Endothelial cell of umbilical vein (primary cell): ENCODE measurements around the gene SMCO4. TPM values are rescaled to one million over a fixed set of nuclear protein-coding genes. Genes with fewer than 3 reads are reported as not detected.
"Not testable (repeated sequence)": the region's sequence is repeated elsewhere in the genome, so short reads cannot be mapped to it uniquely, and the experiment has no call there.

Experiments used
- BruUV-seq: library from RNA; stranded (reverse); fragments of 400-500 nt; replicated peaks from 2 replicates; lab custom pipeline; 2021; lab: Mats Ljungman, UMichigan
- CTCF ChIA-PET: fragments of 300-600, 350-600 bp; sonication (Branson Sonifier 250); formaldehyde crosslinking; loops from one replicate; lab custom pipeline; 2021; ENCODE audit warnings: antibody characterized with exemption, inconsistent platforms; lab: Charles Lee
- POLR2A ChIA-PET: fragments of 300-600, 350-600 bp; sonication (Branson Sonifier 250); formaldehyde crosslinking; loops from one replicate; lab custom pipeline; 2021; ENCODE audit warnings: antibody characterized with exemption, inconsistent platforms; lab: Charles Lee
- DNase-seq: peaks from one replicate; pipeline ENCODE4 v3.0.0-alpha.2; 2011; ENCODE audit warnings: low read depth, low spot score
- FAIRE-seq: peaks from 2 replicates; lab custom pipeline; 2011; peaks lifted over from hg19 to GRCh38; lab: Jason Lieb, UNC
- H2AFZ ChIP-seq: 2 replicates; pipeline ENCODE4 v1.6.0; 2012; ENCODE audit warnings: low read depth, low read length, control low read depth, inconsistent platforms
- H3K27ac ChIP-seq: 2 replicates; pipeline ENCODE4 v1.5.1; 2011; ENCODE audit warnings: low read depth, mild to moderate bottlenecking, control low read depth, low read length, moderate library complexity; ENCODE audit not compliant: insufficient read depth
- H3K27me3 ChIP-seq, 2 experiments: 2 replicates each; pipeline versions ENCODE4 v1.6.0 to v1.6.1; 2011; ENCODE audit warnings: low read length in 2 of 2, mixed read lengths in 1 of 2; ENCODE audit not compliant: control insufficient read depth in 2 of 2, insufficient read depth in 2 of 2
- H3K36me3 ChIP-seq, 2 experiments: 2 replicates in 1 of 2; 3 replicates in 1 of 2; pipeline ENCODE4 v1.5.1; 2011; ENCODE audit warnings: low read length in 2 of 2, mild to moderate bottlenecking in 1 of 2, moderate library complexity in 1 of 2; ENCODE audit not compliant: control insufficient read depth in 2 of 2, insufficient read depth in 2 of 2; ENCODE audit errors: extremely low read depth in 1 of 2
- H3K4me1 ChIP-seq: 3 replicates; pipeline ENCODE4 v1.5.1; 2011; ENCODE audit warnings: mild to moderate bottlenecking, low read length; ENCODE audit not compliant: control insufficient read depth, insufficient read depth; ENCODE audit errors: extremely low read depth
- H3K4me2 ChIP-seq: 2 replicates; pipeline ENCODE4 v1.6.1; 2011; ENCODE audit warnings: low read length, control low read depth, mixed read lengths; ENCODE audit not compliant: insufficient read depth
- H3K4me3 ChIP-seq, 3 experiments: fragments of 200-600 bp in 1 of 3; sonication (generic), shearing (Covaris generic) in 1 of 3; replicated peaks in 1 of 3; 2 replicates each; pipeline ENCODE4 v1.5.1; 2011 to 2016; ENCODE audit warnings: control low read depth in 3 of 3, low read length in 3 of 3, mild to moderate bottlenecking in 2 of 3, inconsistent platforms in 1 of 3, low read depth in 1 of 3, moderate library complexity in 1 of 3; ENCODE audit not compliant: insufficient read depth in 1 of 3
- H3K79me2 ChIP-seq: 2 replicates; pipeline ENCODE4 v1.6.0; 2012; ENCODE audit warnings: low read length, inconsistent platforms; ENCODE audit not compliant: control insufficient read depth, insufficient read depth
- H3K9ac ChIP-seq: replicated peaks from 2 replicates; pipeline ENCODE3; 2011; ENCODE audit warnings: low read length, control low read depth; ENCODE audit not compliant: insufficient read depth; ENCODE audit errors: extremely low read depth
- H3K9me1 ChIP-seq: replicated peaks from 3 replicates; pipeline ENCODE4 v1.6.0; 2011; ENCODE audit warnings: mild to moderate bottlenecking, low read length; ENCODE audit not compliant: control insufficient read depth, insufficient read depth; ENCODE audit errors: extremely low read depth
- H3K9me3 ChIP-seq: replicated peaks from 2 replicates; pipeline ENCODE4 v1.5.1; 2012; ENCODE audit warnings: low read length, inconsistent platforms; ENCODE audit not compliant: control insufficient read depth, insufficient read depth
- H4K20me1 ChIP-seq: replicated peaks from 2 replicates; pipeline ENCODE3; 2011; ENCODE audit warnings: mild to moderate bottlenecking, low read length; ENCODE audit not compliant: control insufficient read depth, insufficient read depth; ENCODE audit errors: extremely low read depth
- EZH2 ChIP-seq: IDR thresholded peaks from 2 replicates; pipeline ENCODE4 v1.6.1; 2012; ENCODE audit warnings: borderline replicate concordance, low read depth, mild to moderate bottlenecking, moderate library complexity, low read length, inconsistent platforms; ENCODE audit not compliant: severe bottlenecking
- FOS ChIP-seq: IDR thresholded peaks from 2 replicates; pipeline ENCODE4 v1.6.1; 2011; ENCODE audit warnings: mild to moderate bottlenecking, low read length, moderate library complexity, borderline replicate concordance; ENCODE audit not compliant: insufficient read depth
- GATA2 ChIP-seq: IDR thresholded peaks from 2 replicates; pipeline ENCODE4 v1.7.0; 2011; ENCODE audit warnings: low read depth, mild to moderate bottlenecking, moderate library complexity, mixed read lengths, low read length; ENCODE audit not compliant: insufficient read length, insufficient read depth
- JUN ChIP-seq: IDR thresholded peaks from 2 replicates; pipeline ENCODE4 v1.6.1; 2011; ENCODE audit warnings: borderline replicate concordance, low read depth; ENCODE audit not compliant: insufficient read length, insufficient read depth
- MYC ChIP-seq: IDR thresholded peaks from one replicate; pipeline ENCODE4 v1.6.1; 2011; ENCODE audit warnings: mild to moderate bottlenecking, low read depth, low read length
- POLR2A ChIP-seq: IDR thresholded peaks from 2 replicates; pipeline ENCODE4 v1.6.1; 2012; ENCODE audit warnings: low read depth, mild to moderate bottlenecking, control low read depth, low read length
- POLR2AphosphoS5 ChIP-seq: IDR thresholded peaks from 2 replicates; pipeline ENCODE4 v1.6.1; 2012; ENCODE audit warnings: low read depth, mild to moderate bottlenecking, control low read depth, low read length, moderate library complexity; ENCODE audit not compliant: insufficient read depth
- dilution Hi-C: fragments of 300-500 bp; cut with MboI; formaldehyde crosslinking; loops from one replicate; pipeline ENCODE4 v1.15.0; 2019; ENCODE audit warnings: low sequenced_read_pairs; ENCODE audit not compliant: extremely low pct_ligation_motif_present
- intact Hi-C: fragments of 100-400 bp; cut with micrococcal nuclease; formaldehyde crosslinking; loops from one replicate; pipeline ENCODE4 v1.10.0; 2022
- polyA plus RNA-seq, 4 experiments: library from polyadenylated mRNA; depleted of rRNA in 3 of 4; stranded (reverse) in 3 of 4; unstranded in 1 of 4; fragments of >200 nt; gene quantifications; 2 replicates each; pipeline versions ENCODE4 v1.2.1 to v1.2.3, GENCODE V29; 2011 to 2012; ENCODE audit warnings: missing spikeins in 1 of 4
- total RNA-seq: library from RNA; stranded (reverse); gene quantifications from 2 replicates; pipeline ENCODE4 v1.2.3, GENCODE V29; 2021
- TF ChIP-seq, protein P1 (sequence below), 2 donors: IDR thresholded peaks; 1 replicate in 1 of 2; 2 replicates in 1 of 2; pipeline ENCODE4 v1.5.1; 2011; ENCODE audit warnings: low read length in 2 of 2, mild to moderate bottlenecking in 2 of 2, moderate library complexity in 2 of 2, control low read depth in 1 of 2, inconsistent platforms in 1 of 2, low read depth in 1 of 2; ENCODE audit not compliant: insufficient read depth in 1 of 2; ENCODE audit errors: extremely low read depth in 1 of 2
- TF ChIP-seq, protein P2 (sequence below): IDR thresholded peaks from 2 replicates; pipeline ENCODE4 v1.6.1; 2011; ENCODE audit not compliant: insufficient read depth, insufficient read length

The SMCO4 gene
- total and polyA plus RNA-seq, 2 donors (not counting 3 experiments of a cell fraction or from before 2014, with no cell fraction given), result 14.0 to 21.3 TPM

DNA sequence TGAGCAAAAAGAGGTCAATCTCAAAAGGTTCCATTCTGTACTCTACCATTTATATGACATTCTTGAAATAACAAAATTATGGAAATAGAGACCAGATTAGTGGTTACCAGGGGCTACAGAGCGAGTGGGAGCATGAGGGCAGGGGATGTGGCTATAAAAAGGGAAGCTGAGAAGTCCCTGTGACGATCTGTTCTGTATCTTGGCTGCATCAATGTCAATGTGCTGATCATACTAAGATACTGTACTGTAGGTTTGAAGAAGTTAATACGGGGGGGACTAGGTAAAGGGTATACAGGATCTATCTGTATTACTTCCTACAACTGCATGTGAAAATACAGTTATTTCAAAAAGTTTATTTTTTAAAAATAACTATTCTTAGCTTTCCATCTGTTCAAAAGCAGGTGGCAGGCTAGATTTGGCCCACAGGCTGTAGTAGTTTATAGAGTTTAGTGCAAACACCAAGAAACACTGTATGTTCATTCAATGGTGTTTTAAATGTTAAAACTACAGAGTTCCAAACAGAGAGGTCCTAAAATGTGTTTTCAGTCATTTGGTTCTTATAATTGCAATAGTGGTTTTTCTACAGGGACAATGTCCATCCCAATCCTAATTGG, 78.2 kb downstream of the SMCO4 start:
- H3K9ac ChIP-seq, result no peak overlapping the region
- no peaks in the 10 kb centered on the region for H3K79me2 ChIP-seq
- FAIRE-seq, result no peak
- no peak for DNase-seq
- H3K9me3 ChIP-seq, result no peaks in the 10 kb centered on the region
- no peak overlapping the region for H3K27ac ChIP-seq
- ChIA-PET CTCF (no interaction called here), POLR2A (no interaction called here)
- H3K4me3 ChIP-seq, result no peak overlapping the region
- no peak overlapping the region for H2AFZ ChIP-seq
- dilution Hi-C loops, result no loop called here
- no peaks in the 10 kb centered on the region for H3K4me1 ChIP-seq
- H3K9me1 ChIP-seq, result no peaks in the 10 kb centered on the region
- TF ChIP-seq EZH2 (no peak), POLR2A (no peak), GATA2 (no peak), JUN (no peak), POLR2AphosphoS5 (no peak), FOS (no peak), MYC (no peak)
- TF ChIP-seq, protein P1, sequence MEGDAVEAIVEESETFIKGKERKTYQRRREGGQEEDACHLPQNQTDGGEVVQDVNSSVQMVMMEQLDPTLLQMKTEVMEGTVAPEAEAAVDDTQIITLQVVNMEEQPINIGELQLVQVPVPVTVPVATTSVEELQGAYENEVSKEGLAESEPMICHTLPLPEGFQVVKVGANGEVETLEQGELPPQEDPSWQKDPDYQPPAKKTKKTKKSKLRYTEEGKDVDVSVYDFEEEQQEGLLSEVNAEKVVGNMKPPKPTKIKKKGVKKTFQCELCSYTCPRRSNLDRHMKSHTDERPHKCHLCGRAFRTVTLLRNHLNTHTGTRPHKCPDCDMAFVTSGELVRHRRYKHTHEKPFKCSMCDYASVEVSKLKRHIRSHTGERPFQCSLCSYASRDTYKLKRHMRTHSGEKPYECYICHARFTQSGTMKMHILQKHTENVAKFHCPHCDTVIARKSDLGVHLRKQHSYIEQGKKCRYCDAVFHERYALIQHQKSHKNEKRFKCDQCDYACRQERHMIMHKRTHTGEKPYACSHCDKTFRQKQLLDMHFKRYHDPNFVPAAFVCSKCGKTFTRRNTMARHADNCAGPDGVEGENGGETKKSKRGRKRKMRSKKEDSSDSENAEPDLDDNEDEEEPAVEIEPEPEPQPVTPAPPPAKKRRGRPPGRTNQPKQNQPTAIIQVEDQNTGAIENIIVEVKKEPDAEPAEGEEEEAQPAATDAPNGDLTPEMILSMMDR (IDR thresholded peaks at IDR 0.05; ENCODE audit: extremely low read depth in 1 of 2, insufficient read depth in 1 of 2, low read depth in 1 of 2, low read length in 2 of 2), result no peak
- TF ChIP-seq, protein P2, sequence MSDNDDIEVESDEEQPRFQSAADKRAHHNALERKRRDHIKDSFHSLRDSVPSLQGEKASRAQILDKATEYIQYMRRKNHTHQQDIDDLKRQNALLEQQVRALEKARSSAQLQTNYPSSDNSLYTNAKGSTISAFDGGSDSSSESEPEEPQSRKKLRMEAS, result no peak
- intact Hi-C loops, result no loop called here
- BruUV-seq, result no TSS peak
- no peaks in the 10 kb centered on the region for H3K27me3 ChIP-seq
- H3K4me2 ChIP-seq, result no peak overlapping the region
- no peaks in the 10 kb centered on the region for H3K36me3 ChIP-seq
- H4K20me1 ChIP-seq, result no peaks in the 10 kb centered on the region

DNA sequence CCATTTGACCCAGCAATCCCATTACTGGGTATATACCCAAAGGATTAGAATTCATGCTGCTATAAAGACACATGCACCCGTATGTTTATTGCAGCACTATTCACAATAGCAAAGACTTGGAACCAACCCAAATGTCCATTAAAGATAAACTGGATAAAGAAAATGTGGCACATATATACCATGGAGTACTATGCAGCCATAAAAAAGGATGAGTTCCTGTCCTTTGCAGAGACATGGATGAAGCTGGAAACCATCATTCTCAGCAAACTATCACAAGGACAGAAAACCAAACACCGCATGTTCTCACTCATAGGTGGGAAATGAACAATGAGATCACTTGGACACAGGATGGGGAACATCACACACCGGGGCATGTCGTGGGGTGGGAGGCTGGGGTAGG, 79.5 kb downstream of the SMCO4 start:
- CTCF ChIA-PET, result not testable (repeated sequence)

More for the DNA sequence above, 79.5 kb downstream of the SMCO4 start:
- H3K4me3 ChIP-seq, H3K27ac ChIP-seq, H3K4me2 ChIP-seq, H3K9me3 ChIP-seq, H3K79me2 ChIP-seq, dilution Hi-C loops, intact Hi-C loops, H3K36me3 ChIP-seq, H2AFZ ChIP-seq, H3K9ac ChIP-seq, POLR2A ChIA-PET, H3K4me1 ChIP-seq, DNase-seq, BruUV-seq, H3K9me1 ChIP-seq, H3K27me3 ChIP-seq, FAIRE-seq, H4K20me1 ChIP-seq: not testable (repeated sequence)
